ENCODE measurements around the gene ACSBG1. TPM values are rescaled to one million over a fixed set of nuclear protein-coding genes. Genes with fewer than 3 reads are reported as not detected.
A peak's percentile ranks its signal among the peaks of the same experiment; 100 is the strongest.

Gene ACSBG1
- total RNA-seq, 1 donor from 2014 or later: 1.5 TPM

DNA sequence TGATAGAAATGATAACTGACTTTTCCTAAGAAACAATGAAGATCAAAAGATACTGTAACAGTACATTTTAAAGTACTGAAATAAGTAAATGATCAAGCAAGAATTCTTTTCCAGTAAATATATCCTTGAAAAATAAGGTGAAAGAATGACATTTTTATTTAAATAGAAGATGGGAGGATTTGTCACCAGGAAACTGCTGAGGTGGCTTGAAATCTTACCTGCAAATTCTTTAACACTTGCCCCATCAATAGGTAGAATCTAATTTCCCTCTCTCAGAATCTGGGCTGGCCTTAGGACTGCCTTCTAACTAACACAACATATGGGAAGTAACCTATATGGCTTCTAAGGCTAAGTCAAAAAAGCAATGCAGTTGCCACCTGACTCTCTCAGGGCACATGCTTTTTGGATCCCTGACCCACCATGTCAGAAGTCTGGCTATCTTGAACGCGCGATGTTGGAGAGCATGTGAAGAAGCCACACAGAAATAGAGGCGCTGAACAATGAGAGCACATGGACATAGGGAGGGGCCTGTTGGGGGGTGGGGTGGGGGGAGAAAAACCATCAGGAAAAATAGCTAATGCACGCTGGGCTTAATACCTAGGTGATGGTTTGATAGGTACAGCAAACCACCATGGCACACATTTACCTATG lies 11.5 kb downstream of the ACSBG1 start:
- no peak for DNase-seq

DNA sequence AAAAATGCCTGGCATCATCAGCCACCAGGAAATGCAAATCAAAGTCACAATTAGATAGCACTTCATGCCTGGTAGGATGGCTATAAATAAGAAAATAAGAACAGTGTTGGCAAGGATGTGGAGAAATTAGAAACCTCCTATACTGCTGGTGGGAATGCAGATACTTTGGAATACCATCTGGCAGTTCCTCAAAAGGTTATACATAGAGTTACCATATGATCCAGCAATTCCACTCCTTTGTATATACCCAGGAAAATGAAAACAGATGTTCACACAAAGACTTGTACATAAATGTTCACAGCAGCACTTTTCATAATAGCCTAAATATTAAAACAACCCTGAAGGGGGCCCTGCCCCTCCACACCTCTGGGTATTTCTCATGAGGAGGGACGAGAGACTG lies 13.7 kb downstream of the ACSBG1 start:
- no peak for DNase-seq

DNA sequence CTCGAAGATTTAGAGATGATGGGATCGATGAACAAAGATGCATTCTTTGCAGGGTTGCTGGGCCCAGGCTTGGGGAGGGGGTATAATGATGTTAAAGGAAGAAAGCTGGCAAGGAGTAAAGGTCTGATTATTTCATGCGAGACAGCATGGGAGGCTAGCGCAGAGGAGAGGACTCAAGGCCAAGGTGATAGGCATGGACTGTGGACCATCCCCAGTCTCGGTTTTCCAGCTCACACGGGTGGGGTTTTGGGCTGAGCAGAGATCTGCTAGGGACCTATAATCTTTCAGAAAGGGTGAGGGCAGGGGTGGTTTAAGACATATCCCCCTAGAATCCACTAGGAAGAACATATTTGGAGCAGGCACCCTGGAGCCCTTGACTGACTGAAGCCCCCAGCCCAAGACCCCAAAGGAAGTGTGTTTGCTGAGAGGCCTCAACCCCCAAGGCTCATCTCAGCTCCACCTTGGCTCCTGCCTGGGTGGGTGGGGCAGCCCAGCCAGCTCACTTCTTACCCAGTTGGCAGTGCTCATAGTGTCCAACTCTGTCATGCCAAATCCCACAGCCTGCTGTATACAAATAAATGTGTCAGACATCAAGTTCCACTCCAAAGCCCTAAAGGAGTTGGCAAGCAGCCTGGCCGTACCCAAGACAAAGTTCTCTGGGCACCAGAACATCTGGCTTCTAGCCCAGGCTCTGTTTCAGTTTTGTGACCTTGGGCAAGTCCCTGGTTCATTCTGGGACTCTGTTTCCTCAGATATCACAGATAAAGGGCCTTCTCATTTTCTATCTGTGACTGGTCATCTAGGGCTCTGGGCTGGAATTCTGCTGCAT lies 17.9 kb downstream of the ACSBG1 start:
- DNase-seq: peak; percentile 65

DNA sequence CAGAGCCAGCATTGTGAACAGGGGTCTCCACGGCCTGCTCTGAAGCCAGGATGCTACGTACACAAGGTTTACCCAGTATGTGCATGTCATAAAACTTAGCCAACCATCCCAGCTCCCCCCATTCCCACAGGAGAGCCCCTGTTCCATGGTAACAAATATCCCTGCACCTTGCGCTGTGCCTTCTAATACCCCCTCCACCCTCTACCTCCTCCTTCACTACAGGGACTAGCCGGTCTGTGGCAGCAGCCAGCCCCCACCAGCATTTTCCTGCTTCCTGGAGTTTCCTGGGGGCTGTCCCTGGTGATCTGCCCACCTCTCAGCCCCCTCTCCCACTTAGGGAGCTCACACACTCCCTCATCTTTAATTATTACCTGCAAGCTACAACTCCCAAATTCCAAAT lies 20.4 kb downstream of the ACSBG1 start:
- no peak for DNase-seq

DNA sequence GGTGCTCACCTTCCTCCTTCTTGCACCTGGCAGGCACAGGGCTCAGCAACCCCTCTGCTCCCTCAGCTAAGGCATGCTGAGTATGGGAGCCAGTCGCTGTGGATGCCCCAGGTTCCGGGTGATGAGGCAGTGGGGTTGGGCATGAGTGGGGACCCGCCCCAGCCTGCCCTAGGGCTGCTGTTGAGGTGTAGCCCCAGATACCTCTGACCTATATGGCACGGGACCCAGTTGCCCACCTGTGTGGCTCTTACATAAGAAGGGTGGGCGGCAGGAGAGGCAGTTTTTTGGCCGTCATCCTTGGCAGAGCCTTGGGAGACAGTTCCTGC lies 21.0 kb downstream of the ACSBG1 start:
- DNase-seq: no peak

DNA sequence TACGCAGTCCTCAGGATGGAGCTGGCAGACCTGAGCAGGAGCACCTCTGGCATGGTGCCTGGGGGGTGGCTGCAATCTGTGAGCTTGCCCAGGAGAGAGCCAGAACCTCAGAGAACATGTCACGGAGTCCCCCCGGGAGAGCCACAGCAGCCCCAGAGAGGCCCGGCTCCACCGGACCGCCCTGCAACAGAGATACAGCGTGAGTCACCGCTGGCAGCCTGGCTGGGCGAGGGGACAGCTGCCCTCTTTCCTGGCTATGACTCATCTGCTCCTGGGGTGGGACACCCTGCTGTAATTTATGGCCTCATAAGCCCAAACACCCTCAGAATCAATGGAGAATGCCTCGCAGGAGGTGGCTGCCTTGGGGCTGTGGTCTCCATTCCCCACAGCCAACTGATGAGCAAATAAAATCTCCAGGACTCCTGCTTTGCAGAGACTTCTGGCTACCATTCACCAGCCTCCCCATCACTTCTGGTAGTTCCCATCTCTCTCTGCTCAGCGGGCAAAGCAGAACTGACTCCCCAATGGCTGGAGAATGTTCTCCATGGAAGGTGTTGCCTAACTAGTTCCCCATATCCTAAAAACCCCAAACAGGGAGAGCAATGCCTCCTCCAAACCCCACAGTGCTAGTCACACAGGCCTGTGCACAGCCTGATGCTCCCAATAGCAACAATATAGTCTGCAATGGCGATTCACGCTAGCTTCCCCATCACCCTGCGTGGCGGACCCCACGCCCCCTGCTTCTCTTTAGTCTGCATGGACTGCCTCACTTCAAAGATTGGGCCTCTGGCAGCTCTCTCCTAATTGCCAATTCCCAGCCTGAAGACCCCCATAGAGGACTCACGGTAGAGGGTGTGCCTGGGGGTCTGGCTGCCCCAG lies 21.6 kb downstream of the ACSBG1 start:
- DNase-seq: peak; percentile 75

DNA sequence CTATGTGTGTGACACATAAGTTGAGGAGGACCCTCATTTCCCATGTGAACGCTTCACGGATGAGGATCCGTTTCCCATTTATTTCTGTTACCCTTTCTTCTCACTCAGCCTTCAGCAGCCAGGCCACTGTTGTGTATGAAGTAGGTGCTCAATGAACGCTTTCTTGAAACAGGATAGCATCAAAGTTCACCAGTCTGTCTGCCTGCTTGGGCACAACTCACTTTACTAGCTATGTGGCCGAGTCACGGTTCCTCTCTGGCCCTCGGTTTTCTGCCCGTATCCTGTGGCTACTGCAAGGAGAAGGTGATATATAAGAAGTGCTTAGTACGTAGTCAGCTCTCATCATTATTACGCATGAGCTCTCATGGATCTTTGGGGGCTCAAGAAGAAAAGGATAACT lies 22.4 kb downstream of the ACSBG1 start:
- no peak for DNase-seq

DNA sequence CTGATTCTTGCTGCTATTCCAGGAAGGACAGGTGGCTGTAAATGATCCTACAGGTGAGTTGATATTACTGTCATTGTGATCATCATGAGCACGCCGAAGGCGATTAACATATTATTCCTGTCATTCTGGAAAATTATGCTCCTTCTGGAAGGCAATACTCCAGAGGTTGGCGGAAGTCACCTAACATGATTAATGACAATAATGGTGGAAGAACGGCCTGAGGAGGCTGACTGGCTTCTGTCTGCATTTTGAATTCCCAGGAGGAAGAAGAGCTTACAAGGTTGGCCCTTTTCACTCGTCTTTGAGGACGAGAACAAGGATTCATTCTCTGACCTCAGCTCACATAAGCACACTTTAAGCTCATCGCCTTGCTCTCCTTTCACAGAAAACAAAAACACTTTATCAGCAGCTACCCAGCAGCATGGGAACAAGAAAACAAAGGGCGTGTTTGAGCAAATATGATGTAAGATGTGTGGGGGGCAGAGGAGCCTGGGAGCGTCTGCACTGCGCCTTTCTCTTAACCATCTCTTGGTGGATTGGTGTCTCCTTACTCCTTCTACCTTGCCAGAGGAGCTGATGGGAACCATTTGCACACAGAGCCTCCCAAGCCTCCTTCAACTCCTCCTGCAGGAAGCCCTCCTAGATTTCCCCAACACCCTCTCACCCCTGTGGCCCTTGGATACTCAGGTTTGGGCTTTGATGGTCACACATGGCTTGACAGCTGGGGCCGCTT lies 23.0 kb downstream of the ACSBG1 start:
- DNase-seq: no peak

DNA sequence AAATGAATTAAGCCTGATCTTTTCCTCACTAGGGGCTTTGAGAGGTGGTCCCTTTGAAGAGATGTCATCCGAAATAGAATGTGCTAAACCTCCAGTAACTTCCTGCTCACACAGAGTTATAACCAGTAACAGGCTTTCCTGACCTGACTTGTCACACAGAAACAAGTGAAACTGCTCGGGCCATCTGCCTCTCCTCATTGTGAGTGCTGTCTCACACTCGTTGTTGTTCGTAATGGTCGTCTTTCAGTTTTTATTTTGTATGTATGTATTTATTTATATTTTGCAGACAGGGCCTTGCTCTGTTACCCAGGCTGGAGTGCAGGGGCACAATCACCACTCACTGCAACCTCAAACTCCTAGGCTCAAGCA lies 24.0 kb downstream of the ACSBG1 start:
- DNase-seq: no peak

DNA sequence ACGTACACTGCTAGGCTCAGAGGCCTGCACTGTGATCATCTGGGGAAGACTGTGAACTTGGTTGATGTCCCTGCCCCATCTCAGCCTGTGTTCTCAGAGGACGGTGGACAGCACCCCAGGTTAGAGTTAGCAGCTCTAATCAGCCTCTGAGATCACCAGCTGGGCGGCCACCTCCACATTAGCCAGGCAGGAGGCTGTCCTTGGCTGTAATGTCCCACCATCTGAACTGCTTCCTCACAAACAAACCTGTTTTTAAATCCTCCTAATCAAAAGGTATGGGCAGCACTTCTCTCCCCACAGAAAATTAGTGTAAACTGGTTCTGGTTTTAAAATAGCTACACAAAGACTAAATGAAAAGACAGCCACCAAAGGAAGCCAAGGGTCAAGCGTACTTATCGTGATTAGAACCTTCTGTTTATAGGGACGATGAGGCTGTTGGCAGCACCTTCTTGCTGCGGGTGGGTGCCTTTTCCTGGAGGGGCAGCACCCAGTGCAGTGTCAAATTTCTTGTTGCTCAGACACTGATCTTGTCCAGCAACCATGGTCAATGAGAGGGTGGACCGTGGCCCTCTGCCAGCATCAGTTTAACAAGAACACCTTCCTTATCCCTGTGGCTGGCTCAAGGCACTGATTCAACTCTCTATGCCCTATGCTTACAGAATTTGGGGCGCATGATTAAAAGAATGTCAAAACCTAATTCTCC lies 24.6 kb downstream of the ACSBG1 start:
- no peak for DNase-seq

DNA sequence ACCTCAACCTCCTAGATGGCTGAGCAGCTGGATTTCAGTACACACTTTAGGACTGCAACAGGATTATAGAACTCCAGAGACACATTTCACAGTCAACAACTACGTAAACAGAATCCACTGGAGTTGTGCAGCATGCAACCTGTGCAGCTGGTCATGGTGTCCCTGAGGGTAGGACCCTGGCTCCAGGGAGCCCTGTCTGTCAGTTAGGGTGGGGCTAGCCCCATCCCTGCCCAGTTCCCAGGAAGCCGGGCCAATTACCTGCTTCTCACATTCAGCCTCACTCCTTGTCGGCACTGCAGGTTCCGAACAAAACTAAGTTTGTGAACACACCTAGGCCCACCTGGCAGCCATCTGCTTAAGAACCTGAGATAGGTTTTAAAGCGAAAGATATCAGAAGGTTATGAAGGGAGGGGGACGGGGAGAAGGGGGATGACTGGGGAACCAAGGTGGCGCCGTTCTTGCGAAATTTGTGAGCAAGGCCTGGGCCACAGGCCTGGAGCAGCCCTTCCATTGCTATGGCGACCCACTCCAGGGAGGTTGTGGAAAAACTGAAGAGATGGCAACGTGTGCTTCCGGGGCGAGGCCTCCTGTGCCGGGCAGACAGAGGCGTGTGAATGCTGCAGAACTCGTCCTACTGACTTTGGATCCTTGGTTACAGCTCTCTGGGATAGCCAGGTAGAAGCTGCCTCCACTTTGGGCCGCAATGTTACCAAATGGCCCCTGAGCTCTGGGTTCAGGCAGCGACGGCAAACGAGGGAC lies 25.3 kb downstream of the ACSBG1 start:
- DNase-seq: peak; percentile 44

DNA sequence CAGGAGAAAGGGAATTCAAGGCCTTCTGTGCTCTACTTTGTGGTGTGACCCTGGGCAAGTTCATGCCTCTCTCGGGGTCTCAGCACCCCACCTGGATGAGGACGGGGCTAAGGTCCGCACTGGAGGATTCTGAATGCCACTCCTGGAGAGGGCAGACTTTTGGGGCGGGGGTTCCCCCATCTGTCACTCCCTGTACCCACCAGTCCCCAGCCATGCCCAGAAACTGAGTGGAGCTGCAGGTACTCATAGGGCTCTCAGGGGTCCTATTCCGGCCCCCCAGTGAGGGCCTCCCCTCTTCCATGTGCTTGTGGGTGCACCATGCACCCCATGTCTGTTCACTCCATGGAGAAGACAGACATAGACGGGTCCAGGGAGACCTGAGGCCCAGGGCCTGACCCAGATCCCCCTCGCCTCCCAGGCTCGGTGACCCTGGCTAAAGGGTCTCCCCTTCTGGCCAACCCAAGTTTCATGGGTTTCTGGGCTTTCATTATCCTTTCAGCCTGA lies 26.0 kb downstream of the ACSBG1 start:
- no peak for DNase-seq

DNA sequence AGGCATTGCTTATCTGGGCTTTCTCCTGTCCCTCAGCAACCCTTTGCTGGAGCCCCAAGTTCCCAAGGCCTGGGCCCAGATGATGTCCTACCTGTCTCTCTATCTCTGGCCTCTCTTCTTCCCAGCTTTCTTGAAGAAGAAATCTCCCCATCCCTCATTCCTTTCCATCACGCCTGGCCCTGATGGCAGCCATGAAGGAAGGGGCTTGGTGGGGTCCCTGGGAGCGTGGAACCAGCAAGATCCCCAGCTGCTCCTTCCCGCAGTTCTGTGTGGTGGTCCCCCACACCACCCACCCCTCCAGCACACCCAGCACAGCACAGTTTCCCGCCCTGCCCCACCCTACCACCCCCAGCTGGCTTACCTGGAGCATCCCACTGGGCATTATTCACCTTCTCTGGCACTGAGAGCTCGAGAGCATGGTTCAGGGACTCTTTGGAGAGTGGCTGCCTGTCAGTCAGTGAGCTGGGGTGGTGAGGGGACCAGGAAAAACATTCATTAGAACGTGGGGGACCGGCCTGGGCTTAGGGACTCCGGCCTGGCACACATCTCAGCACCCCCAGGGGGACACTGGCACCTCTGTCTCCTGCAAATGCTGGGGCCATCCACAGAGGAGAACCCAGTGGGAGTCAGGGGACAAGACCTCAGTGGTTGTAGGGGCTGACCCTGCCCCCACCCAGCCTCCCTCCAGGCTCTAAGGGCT lies 26.6 kb downstream of the ACSBG1 start:
- DNase-seq: no peak

DNA sequence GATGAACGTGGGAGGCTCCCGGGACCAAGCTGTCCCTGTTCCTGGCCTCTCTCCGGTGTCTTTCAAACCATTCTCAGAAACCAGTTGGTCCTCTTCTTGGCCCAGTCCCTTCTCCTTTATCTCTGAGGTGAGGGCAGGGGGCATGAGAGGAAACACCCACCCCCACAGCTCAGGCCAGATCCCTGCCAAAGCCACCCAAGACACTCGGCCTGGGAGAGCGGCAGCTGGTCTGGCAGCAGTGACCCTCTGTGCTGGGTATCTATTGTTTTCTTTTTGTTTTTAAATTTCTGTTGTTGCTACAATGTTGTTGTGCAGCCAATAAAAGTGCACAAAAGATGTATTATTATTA lies 27.3 kb downstream of the ACSBG1 start:
- no peak for DNase-seq

DNA sequence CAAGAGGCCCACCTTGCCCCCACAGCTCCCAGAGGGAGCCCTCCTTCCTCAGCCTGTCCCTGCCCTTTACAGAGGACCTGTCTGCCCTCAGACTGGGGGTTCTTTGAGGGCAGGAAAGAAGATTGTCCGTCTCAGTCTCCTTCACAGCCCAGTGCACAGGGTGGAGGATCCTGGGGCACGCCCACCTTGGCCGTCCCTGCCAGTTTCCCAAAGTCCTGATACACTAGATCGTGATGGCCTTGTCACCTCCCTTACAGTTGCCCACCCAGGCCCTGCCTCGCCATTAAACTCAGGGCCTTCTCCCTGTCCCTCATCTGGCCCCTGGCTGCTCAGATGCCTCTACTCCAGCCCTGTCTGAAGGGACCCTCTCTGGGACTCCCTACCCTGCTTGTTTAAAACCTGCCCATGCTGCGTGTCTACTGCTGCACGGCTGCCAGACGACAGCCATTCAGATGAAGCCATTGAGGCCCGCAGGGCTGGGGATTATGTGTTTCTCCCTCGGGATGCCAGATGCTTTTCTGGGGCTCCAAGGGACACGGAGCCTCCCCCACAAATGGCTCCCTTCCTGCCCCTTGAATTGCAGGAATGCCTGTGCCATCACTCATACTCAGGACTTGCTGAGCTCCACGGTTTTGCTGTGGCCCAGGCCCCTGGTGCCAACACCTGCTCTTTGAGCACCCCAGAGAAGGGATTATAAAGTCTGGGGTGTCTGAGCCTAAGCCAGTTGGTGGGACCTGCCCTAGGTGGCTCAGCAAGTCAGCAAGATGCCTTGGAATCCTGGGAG lies 27.8 kb downstream of the ACSBG1 start:
- DNase-seq: peak; percentile 31

DNA sequence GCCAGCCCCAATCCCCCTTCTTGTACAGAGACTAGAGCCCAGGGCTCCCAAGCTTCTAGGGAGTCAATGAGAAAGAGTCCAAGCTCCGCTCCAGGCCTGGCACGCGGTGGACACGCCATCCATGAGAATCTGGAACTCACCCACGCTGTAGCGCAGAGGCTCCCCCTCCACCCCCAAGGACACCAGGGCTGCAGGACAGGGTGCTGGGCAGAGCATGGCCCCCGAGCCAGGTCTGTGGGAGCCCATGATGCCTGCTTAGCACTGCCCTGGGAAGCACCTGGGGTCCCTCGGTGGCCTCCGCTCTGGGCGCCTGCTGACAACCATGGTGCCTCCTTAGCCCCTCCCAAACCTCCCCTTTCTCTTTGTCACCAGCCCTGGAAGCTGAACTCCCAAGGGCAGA lies 28.5 kb downstream of the ACSBG1 start:
- DNase-seq: no peak

DNA sequence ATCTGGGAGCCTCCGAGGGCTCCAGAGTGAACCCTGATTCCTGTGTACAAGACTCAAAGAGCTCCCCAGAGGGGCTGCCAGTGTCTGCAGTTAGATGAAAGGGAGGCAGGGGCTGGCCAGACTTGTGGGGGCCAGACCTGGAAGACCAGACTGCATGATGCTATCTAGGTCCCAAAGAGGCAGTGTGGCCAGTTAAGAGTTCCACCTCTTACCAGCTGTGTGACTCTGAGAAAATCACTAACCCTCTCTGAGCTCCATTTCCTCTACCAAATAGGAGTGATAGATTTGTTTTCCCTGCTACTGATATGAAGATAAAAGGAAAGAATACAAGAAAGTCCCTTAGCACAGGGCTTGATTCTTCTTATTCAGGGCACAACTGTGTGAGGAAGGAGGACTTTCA lies 29.0 kb downstream of the ACSBG1 start:
- DNase-seq: no peak

DNA sequence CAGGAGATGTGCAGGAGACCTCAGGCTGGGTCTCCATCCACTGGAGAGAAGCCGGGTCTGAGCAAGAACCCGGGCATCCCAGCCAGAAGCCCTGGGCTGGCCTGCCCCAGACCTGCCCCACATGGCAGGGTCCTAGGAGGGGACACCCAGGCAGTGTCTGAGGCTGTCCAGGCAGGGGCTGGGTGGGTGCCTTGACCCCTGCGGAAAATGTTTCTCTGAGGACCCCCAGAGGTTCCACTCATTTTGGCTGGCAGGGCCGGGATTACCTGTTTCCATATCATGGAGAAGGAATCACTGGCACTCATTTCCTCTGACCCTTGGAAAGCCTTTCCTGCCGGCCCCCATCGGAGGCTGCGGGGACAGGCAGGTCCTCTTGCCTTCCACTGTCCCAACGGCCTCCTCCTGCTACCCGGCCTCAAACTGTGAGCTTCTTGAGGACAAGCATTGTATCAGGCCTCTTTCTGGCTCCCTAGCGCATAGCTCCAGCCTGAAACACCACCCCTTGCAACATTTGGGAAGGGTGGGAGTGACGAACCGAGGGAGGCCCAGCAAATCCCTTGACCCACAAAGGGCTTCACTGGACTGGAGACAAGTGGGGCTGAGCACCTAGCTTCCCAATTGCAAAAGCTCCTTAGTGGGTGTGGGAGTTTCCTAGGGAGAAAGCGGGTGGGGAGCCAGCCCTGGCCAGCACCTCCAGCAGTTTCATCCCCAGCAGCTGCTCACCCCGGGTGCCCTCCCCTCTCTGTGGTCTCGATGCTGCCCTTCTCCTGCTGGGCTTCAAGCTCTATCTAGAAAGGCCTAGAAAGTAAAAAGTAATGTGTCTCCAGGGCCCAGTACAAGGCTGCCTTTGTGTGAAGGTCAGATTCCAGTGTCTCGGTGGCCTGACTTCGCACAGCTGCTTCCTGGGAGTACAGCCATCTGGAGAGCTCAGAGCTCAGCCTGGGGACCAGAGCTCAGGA lies 29.7 kb downstream of the ACSBG1 start:
- DNase-seq: peak; percentile 76
